Keratinocyte (primary cell): Measurements from ENCODE around the gene ATXN7L2.

Experiments
- CTCF ChIP-seq, 3 experiments: IDR thresholded peaks in 1 of 3; conservative IDR thresholded peaks in 1 of 3; optimal IDR thresholded peaks in 1 of 3; 2 replicates in 2 of 3; 3 replicates in 1 of 3; pipeline versions ENCODE3 to v1.5.1; 2011; ENCODE audit warnings: low read length in 3 of 3, mild to moderate bottlenecking in 3 of 3, moderate library complexity in 2 of 3, control low read depth in 1 of 3, inconsistent platforms in 1 of 3; ENCODE audit not compliant: insufficient read depth in 2 of 3; ENCODE audit errors: extremely low read depth in 1 of 3
- EZH2 ChIP-seq: IDR thresholded peaks from one replicate; pipeline ENCODE4 v1.6.1; 2012; ENCODE audit warnings: inconsistent platforms, mild to moderate bottlenecking, low read length, moderate library complexity

DNA sequence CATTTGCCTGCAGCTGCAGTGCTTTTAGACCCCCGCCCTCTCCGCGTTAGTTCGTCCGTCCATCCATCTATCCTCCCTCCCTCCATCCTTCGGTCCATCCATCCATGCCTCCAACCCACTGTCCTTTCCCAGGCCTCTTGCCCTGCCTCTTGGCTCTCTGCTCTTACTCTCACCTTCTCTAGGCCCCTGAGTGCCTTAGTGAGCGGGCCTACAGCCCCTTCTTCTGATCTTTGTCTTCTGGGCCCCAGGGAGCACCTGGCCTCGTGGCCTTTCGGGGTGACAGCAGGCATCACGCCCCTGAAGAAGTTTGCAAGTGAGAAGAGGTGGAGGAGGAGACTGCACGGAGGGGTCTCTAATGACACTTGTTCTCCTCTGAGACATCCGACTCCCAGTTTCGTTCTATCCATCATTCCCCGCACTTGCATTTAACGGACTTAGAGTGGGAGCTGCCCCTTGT lies 842 bp downstream of the ATXN7L2 start:
- no peak for TF ChIP-seq EZH2
- no peak for TF ChIP-seq CTCF (optimal IDR thresholded peaks at IDR 0.05 in 1 of 3, IDR thresholded peaks at IDR 0.05 in 1 of 3, conservative IDR thresholded peaks at IDR 0.05 in 1 of 3; ENCODE audit: extremely low read depth in 1 of 3, insufficient read depth in 2 of 3, low read length in 3 of 3)
